Measurements from ENCODE around the gene SMURF1.

GRCh38 chr7:99076615-99077014, 67.3 kb downstream of the SMURF1 start:
- TF ChIP-seq CTCF (IDR thresholded peaks at IDR 0.05; ENCODE audit: control extremely low read depth in 1 of 3, insufficient read depth in 1 of 3, low read depth in 1 of 3, low read length in 3 of 3) = no peak
- no peak for TF ChIP-seq NRF1 (IDR thresholded peaks at IDR 0.05; ENCODE audit: low read depth, low read length)

Measured in H1 (cell line).